ENCODE measurements around the gene IGFN1. TPM values are rescaled to one million over a fixed set of nuclear protein-coding genes. Genes with fewer than 3 reads are reported as not detected.
"Not testable (repeated sequence)": the region's sequence is repeated elsewhere in the genome, so short reads cannot be mapped to it uniquely, and the experiment has no call there.

Gene IGFN1
- total RNA-seq, 4 donors from 2014 or later, result not detected

- WGBS, 2 donors (ENCODE audit: low coverage in 1 of 2), result 67 to 79% methylated on average over 4 to 6 of the region's 6 CpGs
- Histone ChIP-seq H3K4me3 (no peak overlapping the region), H3K4me1 (no peaks in the 10 kb centered on the region), H3K27ac (no peak overlapping the region), H3K9me3 (peaks cover 0 to 24% (median 0%) of the 10 kb centered on the region in 3 donors), H3K27me3 (peaks cover 17% of the 10 kb centered on the region), H3K36me3 (no peaks in the 10 kb centered on the region)
- no peak for ATAC-seq
- TF ChIP-seq CTCF (IDR thresholded peaks at IDR 0.05), result no peak
- no peak for TF ChIP-seq POLR2A (IDR thresholded peaks at IDR 0.05)
- TF ChIP-seq EP300 (IDR thresholded peaks at IDR 0.05), result no peak
- no peak for TF ChIP-seq POLR2AphosphoS5 (IDR thresholded peaks at IDR 0.05)
These were observed 39.4 kb downstream of the IGFN1 start for GRCh38 chr1:201229771-201230635.

GRCh38 chr1:201230676-201231075, 40.1 kb downstream of the IGFN1 start:
- WGBS, 2 donors (ENCODE audit: low coverage in 1 of 2), result 79 to 100% methylated on average over 1 to 4 of the region's 4 CpGs
- ATAC-seq, result no peak

GRCh38 chr1:201239646-201240045, 49.0 kb downstream of the IGFN1 start:
- peaks cover 26% of the 10 kb centered on the region for H3K27me3 ChIP-seq
- not testable (repeated sequence) for H3K4me3 ChIP-seq, H3K4me1 ChIP-seq, H3K27ac ChIP-seq, H3K9me3 ChIP-seq, ATAC-seq, H3K36me3 ChIP-seq
- WGBS, 2 donors (ENCODE audit: low coverage in 1 of 2), result no CpG with 5 or more reads among the region's 11 CpGs

More at GRCh38 chr1:201230676-201231075, 40.1 kb downstream of the IGFN1 start:
- Histone ChIP-seq H3K36me3 (no peaks in the 10 kb centered on the region), H3K27me3 (peaks cover 17% of the 10 kb centered on the region), H3K9me3 (peaks cover 0 to 24% (median 0%) of the 10 kb centered on the region in 3 donors), H3K4me1 (no peaks in the 10 kb centered on the region), H3K27ac (no peak overlapping the region), H3K4me3 (no peak overlapping the region)
- TF ChIP-seq CTCF (IDR thresholded peaks at IDR 0.05) (no peak), EP300 (IDR thresholded peaks at IDR 0.05) (no peak), POLR2AphosphoS5 (IDR thresholded peaks at IDR 0.05) (no peak), POLR2A (IDR thresholded peaks at IDR 0.05) (no peak)

- ATAC-seq, result no peak
- 67 to 93% methylated on average over 1 to 3 of the region's 3 CpGs for WGBS, 2 donors (ENCODE audit: low coverage in 1 of 2)
- H3K4me3 ChIP-seq, result no peak overlapping the region
- no peaks in the 10 kb centered on the region for H3K36me3 ChIP-seq
- peaks cover 31% of the 10 kb centered on the region for H3K27me3 ChIP-seq
- H3K4me1 ChIP-seq, result no peaks in the 10 kb centered on the region
- H3K9me3 ChIP-seq, result no peaks in the 10 kb centered on the region
- H3K27ac ChIP-seq, result no peak overlapping the region
- TF ChIP-seq POLR2A (IDR thresholded peaks at IDR 0.05) (no peak), EP300 (IDR thresholded peaks at IDR 0.05) (no peak), POLR2AphosphoS5 (IDR thresholded peaks at IDR 0.05) (no peak), CTCF (IDR thresholded peaks at IDR 0.05) (no peak)
These were observed 49.5 kb downstream of the IGFN1 start for GRCh38 chr1:201240171-201240570.

- ATAC-seq, result no peak
- TF ChIP-seq POLR2AphosphoS5 (IDR thresholded peaks at IDR 0.05), result no peak
- no peak for TF ChIP-seq CTCF (IDR thresholded peaks at IDR 0.05)
- no peak for TF ChIP-seq EP300 (IDR thresholded peaks at IDR 0.05)
- no peak for TF ChIP-seq POLR2A (IDR thresholded peaks at IDR 0.05)
- Histone ChIP-seq H3K9me3 (no peaks in the 10 kb centered on the region), H3K27ac (no peak overlapping the region), H3K27me3 (peaks cover 32% of the 10 kb centered on the region), H3K4me3 (no peak overlapping the region), H3K4me1 (no peaks in the 10 kb centered on the region), H3K36me3 (no peaks in the 10 kb centered on the region)
- 76 to 91% methylated on average over 2 of the region's 2 CpGs for WGBS, 2 donors (ENCODE audit: low coverage in 1 of 2)
These were observed 51.1 kb downstream of the IGFN1 start for GRCh38 chr1:201241736-201242135.
